CD4-positive, alpha-beta memory T cell (primary cell): ENCODE measurements around the gene GNAS-AS1. TPM values are rescaled to one million over a fixed set of nuclear protein-coding genes. Genes with fewer than 3 reads are reported as not detected.

Experiments
- CTCF ChIA-PET: fragments of 350-600 bp; sonication (Branson Sonifier 250); formaldehyde crosslinking; loops from one replicate; lab custom pipeline; 2021; ENCODE audit warnings: inconsistent platforms; ENCODE audit not compliant: partially characterized antibody; lab: Charles Lee
- POLR2A ChIA-PET: fragments of 350-600 bp; sonication (Branson Sonifier 250); formaldehyde crosslinking; loops from one replicate; lab custom pipeline; 2021; ENCODE audit not compliant: partially characterized antibody; lab: Charles Lee
- DNase-seq, 5 donors: peaks; one replicate each; pipeline versions ENCODE4 v3.0.0 to v3.0.0-alpha.2; 2020 to 2022; ENCODE audit warnings: mixed read lengths in 1 of 5
- H3K27ac ChIP-seq: one replicate; pipeline ENCODE4 v1.7.0; 2013; ENCODE audit warnings: low read depth, low read length
- H3K27me3 ChIP-seq: 2 replicates; pipeline ENCODE4 v1.7.0; 2013; ENCODE audit warnings: mild to moderate bottlenecking, low read length, moderate library complexity; ENCODE audit not compliant: insufficient read depth
- H3K36me3 ChIP-seq: 2 replicates; pipeline ENCODE4 v1.7.0; 2013; ENCODE audit warnings: mild to moderate bottlenecking, low read length, moderate library complexity; ENCODE audit not compliant: insufficient read depth
- H3K4me1 ChIP-seq: 2 replicates; pipeline ENCODE4 v1.7.0; 2013; ENCODE audit warnings: mild to moderate bottlenecking, low read length, moderate library complexity; ENCODE audit not compliant: insufficient read depth
- H3K4me3 ChIP-seq, 2 donors: one replicate each; pipeline ENCODE4 v1.7.0; 2013; ENCODE audit warnings: low read length in 2 of 2, mild to moderate bottlenecking in 1 of 2
- H3K9me3 ChIP-seq, 2 donors: one replicate each; pipeline ENCODE4 v1.7.0; 2013; ENCODE audit warnings: low read length in 2 of 2, control low read depth in 1 of 2; ENCODE audit not compliant: control insufficient read depth in 1 of 2
- H3K27ac Mint-ChIP-seq, 7 donors: one replicate each; pipeline ENCODE4 v1.8.0; 2020 to 2021; ENCODE audit warnings: mixed read lengths in 7 of 7, mild to moderate bottlenecking in 6 of 7, inconsistent platforms in 3 of 7, moderate library complexity in 3 of 7
- H3K27me3 Mint-ChIP-seq, 2 donors: one replicate each; pipeline ENCODE4 v1.8.0; 2020 to 2021; ENCODE audit warnings: mixed read lengths in 2 of 2
- H3K36me3 Mint-ChIP-seq, 2 donors: one replicate each; pipeline ENCODE4 v1.8.0; 2020 to 2021; ENCODE audit warnings: mixed read lengths in 2 of 2, inconsistent platforms in 1 of 2, mild to moderate bottlenecking in 1 of 2
- H3K4me1 Mint-ChIP-seq, 4 donors: one replicate each; pipeline ENCODE4 v1.8.0; 2020 to 2021; ENCODE audit warnings: mixed read lengths in 4 of 4, mild to moderate bottlenecking in 1 of 4
- H3K4me3 Mint-ChIP-seq, 8 donors: one replicate each; pipeline ENCODE4 v1.8.0; 2020 to 2021; ENCODE audit warnings: mixed read lengths in 8 of 8, mild to moderate bottlenecking in 7 of 8, moderate library complexity in 6 of 8, inconsistent platforms in 3 of 8
- H3K9me3 Mint-ChIP-seq, 8 donors: one replicate each; pipeline ENCODE4 v1.8.0; 2020 to 2021; ENCODE audit warnings: mixed read lengths in 8 of 8, mild to moderate bottlenecking in 5 of 8, inconsistent platforms in 3 of 8, moderate library complexity in 1 of 8
- intact Hi-C: fragments of 100-400 bp; cut with micrococcal nuclease; formaldehyde crosslinking; loops from one replicate; pipeline ENCODE4 v1.15.1; 2023
- polyA plus RNA-seq, 2 donors: library from polyadenylated mRNA; unstranded; fragments of 300-500 nt; fragmentation: Illumina TruSeq; gene quantifications; one replicate each; pipeline ENCODE4 v1.2.3, GENCODE V29; 2021
- total RNA-seq, 2 experiments: library from RNA; stranded (reverse); gene quantifications; one replicate each; pipeline ENCODE4 v1.2.3, GENCODE V29; 2021

Gene GNAS-AS1
- total and polyA plus RNA-seq, 4 experiments from 2014 or later: 0.94 to 1.1 TPM; not detected in 2

DNA sequence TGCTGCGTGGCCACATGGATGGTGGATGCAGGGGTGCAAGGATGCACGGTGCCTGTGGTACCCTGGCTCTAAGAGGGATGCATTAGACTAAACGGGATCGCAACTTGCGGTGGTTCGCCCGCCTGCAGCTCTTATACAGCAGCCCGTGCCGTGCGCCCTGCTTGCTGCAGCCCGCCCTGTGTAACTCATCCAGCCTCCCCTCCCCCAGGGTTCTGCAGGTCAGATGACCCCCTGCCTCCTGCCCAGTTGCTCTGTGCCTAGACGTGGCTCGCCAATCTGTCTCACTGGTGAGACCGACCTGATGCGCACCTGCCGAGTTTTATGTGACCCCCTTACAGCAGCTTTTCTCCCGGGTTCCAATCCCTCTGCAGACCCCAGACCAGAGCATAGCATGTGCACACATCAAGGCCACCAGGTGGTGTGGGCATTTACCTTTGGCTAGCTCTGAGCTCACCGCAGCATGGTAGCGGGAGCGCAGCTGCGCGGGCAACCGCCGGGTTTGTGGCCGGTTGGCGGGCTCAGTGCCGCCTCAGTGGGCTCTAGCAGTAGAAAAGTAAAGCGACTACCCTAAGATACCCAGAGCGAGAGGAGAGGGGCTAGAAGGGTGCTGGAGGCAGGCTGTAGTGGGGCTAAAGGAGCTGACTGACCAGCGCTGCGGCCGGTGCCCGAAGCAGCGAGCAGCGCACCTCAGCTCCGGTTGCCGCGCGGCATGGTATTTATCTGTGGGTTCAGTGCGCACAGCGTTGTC is 693 bp upstream of the GNAS-AS1 start:
- DNase-seq: no peak
- peaks cover 5 to 25% (median 16%) of the 10 kb centered on the region in 4 donors for H3K4me1 Mint-ChIP-seq
- peaks cover 30% of the 10 kb centered on the region in 2 donors for H3K27me3 Mint-ChIP-seq
- H3K36me3 Mint-ChIP-seq: peaks cover 0 to 2% of the 10 kb centered on the region in 2 donors
- H3K4me3 ChIP-seq: peak overlapping the region in 1 of 2 donors; percentile 46
- H3K4me3 Mint-ChIP-seq: peak overlapping the region; percentile 86 to 95 (median 90)
- CTCF ChIA-PET: interaction anchor here (0.8 to 1.2 kb wide), 3 partner anchors 193 to 370 kb away, joined by 3 to 5 read pairs (median 4); partner anchors contain the start of gene STX16
- no peaks in the 10 kb centered on the region for H3K9me3 ChIP-seq
- H3K27me3 ChIP-seq: peaks cover 14% of the 10 kb centered on the region
- H3K4me1 ChIP-seq: peaks cover 16% of the 10 kb centered on the region
- intact Hi-C loops: loop anchor here (5.0 kb wide), 1 partner anchor 614 kb away; no protein-coding TSS in a partner anchor
- no peak overlapping the region for H3K27ac ChIP-seq
- H3K9me3 Mint-ChIP-seq: no peaks in the 10 kb centered on the region
- H3K27ac Mint-ChIP-seq: no peak overlapping the region
- POLR2A ChIA-PET: interaction anchor here (0.9 to 1.5 kb wide), 2 partner anchors 200 to 463 kb away, joined by 3 to 4 read pairs; partner anchors contain the start of genes STX16 and VAPB
- H3K36me3 ChIP-seq: no peaks in the 10 kb centered on the region

GRCh38 chr20:58847463-58847862 is 3.2 kb downstream of the GNAS-AS1 start:
- peaks cover 33 to 42% of the 10 kb centered on the region in 2 donors for H3K27me3 Mint-ChIP-seq

DNA sequence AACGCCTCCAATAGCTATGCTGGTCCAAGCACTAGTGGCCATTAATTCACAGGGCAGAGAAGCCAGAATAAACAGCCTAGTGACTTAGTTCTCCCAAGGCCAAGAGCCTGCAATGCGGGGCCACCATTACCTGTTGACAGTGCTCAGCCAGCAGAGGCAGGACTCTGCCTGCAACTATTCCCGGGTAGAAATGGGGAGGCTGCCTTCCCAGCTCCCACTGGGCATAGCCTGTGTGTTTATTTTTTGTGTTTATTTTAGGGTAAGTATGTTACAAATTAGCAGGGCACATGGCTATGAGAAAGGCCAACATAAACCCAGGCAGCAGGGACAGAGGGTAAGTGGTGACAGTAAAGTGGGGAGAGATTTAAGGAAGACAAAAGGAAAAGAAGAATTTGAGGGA is 5.0 kb downstream of the GNAS-AS1 start:
- Histone ChIP-seq H3K36me3 (no peaks in the 10 kb centered on the region), H3K27me3 (peaks cover 4% of the 10 kb centered on the region), H3K27ac (no peak overlapping the region), H3K4me3 (no peak overlapping the region), H3K9me3 (no peaks in the 10 kb centered on the region), H3K4me1 (no peaks in the 10 kb centered on the region)
- Mint-ChIP-seq H3K27ac (no peak overlapping the region), H3K27me3 (peaks cover 34% of the 10 kb centered on the region in 2 donors), H3K4me3 (no peak overlapping the region), H3K4me1 (peaks cover 2 to 5% (median 3%) of the 10 kb centered on the region in 4 donors), H3K9me3 (no peaks in the 10 kb centered on the region), H3K36me3 (no peaks in the 10 kb centered on the region)
- DNase-seq: no peak
- intact Hi-C loops: no loop called here
- POLR2A ChIA-PET: no interaction called here
- CTCF ChIA-PET: no interaction called here

More at GRCh38 chr20:58847463-58847862, 3.2 kb downstream of the GNAS-AS1 start:
- DNase-seq: no peak
- ChIA-PET CTCF (no interaction called here), POLR2A (no interaction called here)
- Histone ChIP-seq H3K9me3 (no peaks in the 10 kb centered on the region), H3K4me3 (no peak overlapping the region), H3K4me1 (peaks cover 6% of the 10 kb centered on the region), H3K27ac (no peak overlapping the region), H3K36me3 (no peaks in the 10 kb centered on the region), H3K27me3 (peaks cover 10% of the 10 kb centered on the region)
- Mint-ChIP-seq H3K4me3 (no peak overlapping the region), H3K27ac (no peak overlapping the region), H3K9me3 (no peaks in the 10 kb centered on the region), H3K4me1 (peaks cover 2 to 14% (median 9%) of the 10 kb centered on the region in 4 donors), H3K36me3 (peaks cover 0 to 2% of the 10 kb centered on the region in 2 donors)
- intact Hi-C loops: no loop called here

DNA sequence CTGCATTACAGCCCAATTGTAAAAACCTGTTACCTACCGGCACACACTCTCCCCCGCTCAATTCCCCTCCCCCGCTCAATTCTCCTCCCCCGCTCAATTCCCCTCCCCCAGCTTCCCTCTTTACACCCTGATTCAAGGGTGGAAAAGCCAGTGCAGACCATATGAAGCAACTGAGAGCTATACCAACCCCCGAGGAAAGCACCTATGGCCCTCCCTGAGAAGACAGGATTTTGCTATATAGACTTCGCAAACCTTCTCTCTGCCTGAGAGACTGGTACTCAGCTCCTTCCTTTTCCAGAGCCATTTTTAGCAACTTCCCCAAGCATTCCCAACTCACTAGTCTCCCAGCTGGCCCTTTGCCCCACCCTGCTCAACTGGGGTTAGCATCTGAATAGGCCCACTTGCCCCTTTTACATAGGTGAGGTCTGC is 7.6 kb downstream of the GNAS-AS1 start:
- Histone ChIP-seq H3K27ac (no peak overlapping the region), H3K4me3 (no peak overlapping the region), H3K9me3 (no peaks in the 10 kb centered on the region), H3K27me3 (peaks cover 8% of the 10 kb centered on the region), H3K4me1 (no peaks in the 10 kb centered on the region), H3K36me3 (no peaks in the 10 kb centered on the region)
- ChIA-PET CTCF (interaction anchor here (1.8 kb wide), 1 partner anchor 10 kb away, joined by 5 read pairs; the partner anchor contains the start of gene GNAS), POLR2A (no interaction called here)
- no peaks in the 10 kb centered on the region for H3K9me3 Mint-ChIP-seq
- H3K36me3 Mint-ChIP-seq: no peaks in the 10 kb centered on the region
- intact Hi-C loops: no loop called here
- H3K27ac Mint-ChIP-seq: no peak overlapping the region
- H3K4me3 Mint-ChIP-seq: no peak overlapping the region
- H3K4me1 Mint-ChIP-seq: peaks cover 0 to 11% (median 5%) of the 10 kb centered on the region in 4 donors
- DNase-seq: no peak
- peaks cover 29 to 39% of the 10 kb centered on the region in 2 donors for H3K27me3 Mint-ChIP-seq

DNA sequence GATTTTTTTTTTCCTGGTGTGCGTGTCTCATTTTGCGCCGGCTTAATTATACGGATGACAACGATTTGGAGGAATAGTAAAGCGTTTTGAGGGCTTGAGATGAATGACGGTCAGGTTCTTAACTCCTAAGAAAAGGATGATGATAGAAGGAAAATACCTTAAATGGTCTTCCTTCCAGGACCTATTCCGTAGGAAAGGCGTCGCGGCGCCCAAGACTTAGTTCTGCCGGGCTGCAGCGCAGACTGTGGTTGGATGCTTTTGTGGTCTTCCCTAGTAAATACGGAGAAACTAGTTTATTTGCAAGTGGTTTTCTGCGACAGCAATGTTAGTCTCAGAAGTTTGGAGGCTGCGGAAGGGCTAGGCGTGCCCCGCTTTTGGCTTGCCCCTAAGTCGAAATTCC is 8.4 kb downstream of the GNAS-AS1 start:
- CTCF ChIA-PET: no interaction called here
- Mint-ChIP-seq H3K27me3 (peaks cover 29 to 38% of the 10 kb centered on the region in 2 donors), H3K9me3 (no peaks in the 10 kb centered on the region), H3K27ac (no peak overlapping the region), H3K4me3 (peak overlapping the region in 2 of 8 donors; percentile 24 to 53), H3K36me3 (no peaks in the 10 kb centered on the region), H3K4me1 (peaks cover 0 to 11% (median 3%) of the 10 kb centered on the region in 4 donors)
- no peaks in the 10 kb centered on the region for H3K36me3 ChIP-seq
- no peaks in the 10 kb centered on the region for H3K9me3 ChIP-seq
- intact Hi-C loops: no loop called here
- H3K27me3 ChIP-seq: peaks cover 8% of the 10 kb centered on the region
- no peak overlapping the region for H3K27ac ChIP-seq
- no peak for DNase-seq
- POLR2A ChIA-PET: no interaction called here
- no peaks in the 10 kb centered on the region for H3K4me1 ChIP-seq
- no peak overlapping the region for H3K4me3 ChIP-seq

DNA sequence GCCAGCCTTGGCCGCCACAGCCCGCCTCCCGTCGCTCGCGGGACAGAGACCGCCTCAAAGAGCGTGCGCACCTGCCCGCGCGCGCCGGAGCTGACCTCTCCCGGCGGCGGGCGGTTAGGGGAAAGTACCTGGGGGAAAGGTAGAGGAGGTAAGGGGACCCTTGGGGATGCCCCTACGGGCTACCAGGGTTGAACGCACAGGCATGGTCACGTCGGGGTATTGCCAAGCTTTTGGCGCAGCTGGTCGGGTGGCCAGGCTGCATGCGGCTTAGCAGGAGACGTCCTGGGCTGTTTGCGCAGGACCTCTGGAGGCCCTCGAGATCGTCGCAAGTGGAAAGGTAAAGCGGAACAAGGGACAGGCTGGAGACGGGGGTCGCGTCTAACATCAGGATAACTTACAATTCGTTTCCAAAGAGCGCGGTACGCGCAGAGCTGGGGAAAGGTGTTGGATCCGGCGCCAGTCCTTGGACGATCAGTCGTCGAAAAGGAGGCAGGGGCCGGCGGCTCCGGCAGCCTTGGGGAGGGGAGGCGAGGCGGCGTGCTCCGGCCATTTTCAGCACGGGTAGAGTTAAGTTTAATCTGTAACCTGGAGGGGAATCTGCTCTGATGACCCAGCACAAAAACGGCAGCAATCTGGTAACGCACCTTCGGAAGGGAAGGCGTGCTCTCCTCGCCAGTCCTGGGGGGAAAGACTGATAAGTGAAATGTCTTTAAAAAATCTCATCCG is 9.0 kb downstream of the GNAS-AS1 start:
- H3K9me3 ChIP-seq: no peaks in the 10 kb centered on the region
- Mint-ChIP-seq H3K4me3 (peak overlapping the region in 2 of 8 donors; percentile 24 to 53), H3K27ac (no peak overlapping the region), H3K9me3 (no peaks in the 10 kb centered on the region), H3K27me3 (peaks cover 30 to 38% of the 10 kb centered on the region in 2 donors), H3K4me1 (peaks cover 0 to 11% (median 3%) of the 10 kb centered on the region in 4 donors), H3K36me3 (no peaks in the 10 kb centered on the region)
- no peak overlapping the region for H3K4me3 ChIP-seq
- H3K36me3 ChIP-seq: no peaks in the 10 kb centered on the region
- intact Hi-C loops: no loop called here
- no peaks in the 10 kb centered on the region for H3K4me1 ChIP-seq
- DNase-seq: no peak
- no peak overlapping the region for H3K27ac ChIP-seq
- POLR2A ChIA-PET: no interaction called here
- CTCF ChIA-PET: interaction anchor here (0.8 kb wide), 1 partner anchor 140 kb away, joined by 3 read pairs; the partner anchor contains the start of gene NELFCD
- H3K27me3 ChIP-seq: peaks cover 8% of the 10 kb centered on the region
